ENCODE data around the gene ZNF580.

ZNF580 gene

GRCh38 chr19:55599468-55599841 is 41.3 kb upstream of the ZNF580 start, which contains the start of gene FIZ1 (continued):
- TF ChIP-seq, protein P1, sequence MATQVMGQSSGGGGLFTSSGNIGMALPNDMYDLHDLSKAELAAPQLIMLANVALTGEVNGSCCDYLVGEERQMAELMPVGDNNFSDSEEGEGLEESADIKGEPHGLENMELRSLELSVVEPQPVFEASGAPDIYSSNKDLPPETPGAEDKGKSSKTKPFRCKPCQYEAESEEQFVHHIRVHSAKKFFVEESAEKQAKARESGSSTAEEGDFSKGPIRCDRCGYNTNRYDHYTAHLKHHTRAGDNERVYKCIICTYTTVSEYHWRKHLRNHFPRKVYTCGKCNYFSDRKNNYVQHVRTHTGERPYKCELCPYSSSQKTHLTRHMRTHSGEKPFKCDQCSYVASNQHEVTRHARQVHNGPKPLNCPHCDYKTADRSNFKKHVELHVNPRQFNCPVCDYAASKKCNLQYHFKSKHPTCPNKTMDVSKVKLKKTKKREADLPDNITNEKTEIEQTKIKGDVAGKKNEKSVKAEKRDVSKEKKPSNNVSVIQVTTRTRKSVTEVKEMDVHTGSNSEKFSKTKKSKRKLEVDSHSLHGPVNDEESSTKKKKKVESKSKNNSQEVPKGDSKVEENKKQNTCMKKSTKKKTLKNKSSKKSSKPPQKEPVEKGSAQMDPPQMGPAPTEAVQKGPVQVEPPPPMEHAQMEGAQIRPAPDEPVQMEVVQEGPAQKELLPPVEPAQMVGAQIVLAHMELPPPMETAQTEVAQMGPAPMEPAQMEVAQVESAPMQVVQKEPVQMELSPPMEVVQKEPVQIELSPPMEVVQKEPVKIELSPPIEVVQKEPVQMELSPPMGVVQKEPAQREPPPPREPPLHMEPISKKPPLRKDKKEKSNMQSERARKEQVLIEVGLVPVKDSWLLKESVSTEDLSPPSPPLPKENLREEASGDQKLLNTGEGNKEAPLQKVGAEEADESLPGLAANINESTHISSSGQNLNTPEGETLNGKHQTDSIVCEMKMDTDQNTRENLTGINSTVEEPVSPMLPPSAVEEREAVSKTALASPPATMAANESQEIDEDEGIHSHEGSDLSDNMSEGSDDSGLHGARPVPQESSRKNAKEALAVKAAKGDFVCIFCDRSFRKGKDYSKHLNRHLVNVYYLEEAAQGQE (tag by site-specific recombination; IDR thresholded peaks at IDR 0.05) = 0 out of 2 replicates have a peak, but pooled peaks have one; percentile 11
- TF ChIP-seq ZNF394 (tag by site-specific recombination; IDR thresholded peaks at IDR 0.05; ENCODE audit: borderline replicate concordance) (peak; percentile 46; the same call in 1 of the 2 replicates), ZNF155 (tag by site-specific recombination; IDR thresholded peaks at IDR 0.05) (no peak), ZSCAN5A (tag by site-specific recombination; IDR thresholded peaks at IDR 0.05) (no peak), PRDM10 (tag by site-specific recombination; IDR thresholded peaks at IDR 0.05) (peak; percentile 80), YY2 (tag by site-specific recombination; IDR thresholded peaks at IDR 0.05) (no peak), MZF1 (tag by site-specific recombination; IDR thresholded peaks at IDR 0.05; ENCODE audit: borderline replicate concordance) (peak; percentile 74; the same call in 1 of the 2 replicates), HOXA7 (CRISPR knock-in tag; IDR thresholded peaks at IDR 0.05; ENCODE audit: borderline replicate concordance) (no peak), GFI1B (tag by site-specific recombination; IDR thresholded peaks at IDR 0.05) (no peak), ZNF174 (tag by site-specific recombination; IDR thresholded peaks at IDR 0.05) (no peak), ZNF560 (tag by site-specific recombination; IDR thresholded peaks at IDR 0.05; ENCODE audit: borderline replicate concordance) (no peak), ZNF621 (tag by site-specific recombination; IDR thresholded peaks at IDR 0.05) (no peak), ZNF549 (tag by site-specific recombination; IDR thresholded peaks at IDR 0.05) (no peak), ZNF776 (tag by site-specific recombination; IDR thresholded peaks at IDR 0.05; ENCODE audit: borderline replicate concordance) (no peak), ZFHX2 (tag by site-specific recombination; conservative IDR thresholded peaks at IDR 0.05) (peak; percentile 81), ZNF544 (tag by site-specific recombination; IDR thresholded peaks at IDR 0.05) (no peak), ZNF302 (tag by site-specific recombination; IDR thresholded peaks at IDR 0.05; ENCODE audit: low read depth) (no peak), ZNF792 (tag by site-specific recombination; IDR thresholded peaks at IDR 0.05) (no peak), HIC1 (tag by site-specific recombination; IDR thresholded peaks at IDR 0.05) (peak; percentile 66; the same call in 1 of the 2 replicates)
- TF ChIP-seq, protein P2, sequence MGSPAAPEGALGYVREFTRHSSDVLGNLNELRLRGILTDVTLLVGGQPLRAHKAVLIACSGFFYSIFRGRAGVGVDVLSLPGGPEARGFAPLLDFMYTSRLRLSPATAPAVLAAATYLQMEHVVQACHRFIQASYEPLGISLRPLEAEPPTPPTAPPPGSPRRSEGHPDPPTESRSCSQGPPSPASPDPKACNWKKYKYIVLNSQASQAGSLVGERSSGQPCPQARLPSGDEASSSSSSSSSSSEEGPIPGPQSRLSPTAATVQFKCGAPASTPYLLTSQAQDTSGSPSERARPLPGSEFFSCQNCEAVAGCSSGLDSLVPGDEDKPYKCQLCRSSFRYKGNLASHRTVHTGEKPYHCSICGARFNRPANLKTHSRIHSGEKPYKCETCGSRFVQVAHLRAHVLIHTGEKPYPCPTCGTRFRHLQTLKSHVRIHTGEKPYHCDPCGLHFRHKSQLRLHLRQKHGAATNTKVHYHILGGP (tag by site-specific recombination; IDR thresholded peaks at IDR 0.05) = no peak
- TF ChIP-seq, protein P3, sequence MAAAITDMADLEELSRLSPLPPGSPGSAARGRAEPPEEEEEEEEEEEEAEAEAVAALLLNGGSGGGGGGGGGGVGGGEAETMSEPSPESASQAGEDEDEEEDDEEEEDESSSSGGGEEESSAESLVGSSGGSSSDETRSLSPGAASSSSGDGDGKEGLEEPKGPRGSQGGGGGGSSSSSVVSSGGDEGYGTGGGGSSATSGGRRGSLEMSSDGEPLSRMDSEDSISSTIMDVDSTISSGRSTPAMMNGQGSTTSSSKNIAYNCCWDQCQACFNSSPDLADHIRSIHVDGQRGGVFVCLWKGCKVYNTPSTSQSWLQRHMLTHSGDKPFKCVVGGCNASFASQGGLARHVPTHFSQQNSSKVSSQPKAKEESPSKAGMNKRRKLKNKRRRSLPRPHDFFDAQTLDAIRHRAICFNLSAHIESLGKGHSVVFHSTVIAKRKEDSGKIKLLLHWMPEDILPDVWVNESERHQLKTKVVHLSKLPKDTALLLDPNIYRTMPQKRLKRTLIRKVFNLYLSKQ (tag by site-specific recombination; IDR thresholded peaks at IDR 0.05; ENCODE audit: borderline replicate concordance) = no peak
- TF ChIP-seq, protein P4, sequence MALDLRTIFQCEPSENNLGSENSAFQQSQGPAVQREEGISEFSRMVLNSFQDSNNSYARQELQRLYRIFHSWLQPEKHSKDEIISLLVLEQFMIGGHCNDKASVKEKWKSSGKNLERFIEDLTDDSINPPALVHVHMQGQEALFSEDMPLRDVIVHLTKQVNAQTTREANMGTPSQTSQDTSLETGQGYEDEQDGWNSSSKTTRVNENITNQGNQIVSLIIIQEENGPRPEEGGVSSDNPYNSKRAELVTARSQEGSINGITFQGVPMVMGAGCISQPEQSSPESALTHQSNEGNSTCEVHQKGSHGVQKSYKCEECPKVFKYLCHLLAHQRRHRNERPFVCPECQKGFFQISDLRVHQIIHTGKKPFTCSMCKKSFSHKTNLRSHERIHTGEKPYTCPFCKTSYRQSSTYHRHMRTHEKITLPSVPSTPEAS (tag by site-specific recombination; IDR thresholded peaks at IDR 0.05) = no peak
- TF ChIP-seq, protein P5, sequence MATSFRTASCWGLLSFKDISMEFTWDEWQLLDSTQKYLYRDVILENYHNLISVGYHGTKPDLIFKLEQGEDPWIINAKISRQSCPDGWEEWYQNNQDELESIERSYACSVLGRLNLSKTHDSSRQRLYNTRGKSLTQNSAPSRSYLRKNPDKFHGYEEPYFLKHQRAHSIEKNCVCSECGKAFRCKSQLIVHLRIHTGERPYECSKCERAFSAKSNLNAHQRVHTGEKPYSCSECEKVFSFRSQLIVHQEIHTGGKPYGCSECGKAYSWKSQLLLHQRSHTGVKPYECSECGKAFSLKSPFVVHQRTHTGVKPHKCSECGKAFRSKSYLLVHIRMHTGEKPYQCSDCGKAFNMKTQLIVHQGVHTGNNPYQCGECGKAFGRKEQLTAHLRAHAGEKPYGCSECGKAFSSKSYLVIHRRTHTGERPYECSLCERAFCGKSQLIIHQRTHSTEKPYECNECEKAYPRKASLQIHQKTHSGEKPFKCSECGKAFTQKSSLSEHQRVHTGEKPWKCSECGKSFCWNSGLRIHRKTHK (tag by site-specific recombination; IDR thresholded peaks at IDR 0.05) = no peak

Data from HEK293 (cell line).